Keratinocyte (primary cell): ENCODE data around the gene ARPC1B.

Experiments used
- CTCF ChIP-seq, 3 experiments: IDR thresholded peaks in 1 of 3; conservative IDR thresholded peaks in 1 of 3; optimal IDR thresholded peaks in 1 of 3; 2 replicates in 2 of 3; 3 replicates in 1 of 3; pipeline versions ENCODE3 to v1.5.1; 2011; ENCODE audit warnings: low read length in 3 of 3, mild to moderate bottlenecking in 3 of 3, moderate library complexity in 2 of 3, control low read depth in 1 of 3, inconsistent platforms in 1 of 3; ENCODE audit not compliant: insufficient read depth in 2 of 3; ENCODE audit errors: extremely low read depth in 1 of 3
- EZH2 ChIP-seq: IDR thresholded peaks from one replicate; pipeline ENCODE4 v1.6.1; 2012; ENCODE audit warnings: inconsistent platforms, mild to moderate bottlenecking, low read length, moderate library complexity

DNA sequence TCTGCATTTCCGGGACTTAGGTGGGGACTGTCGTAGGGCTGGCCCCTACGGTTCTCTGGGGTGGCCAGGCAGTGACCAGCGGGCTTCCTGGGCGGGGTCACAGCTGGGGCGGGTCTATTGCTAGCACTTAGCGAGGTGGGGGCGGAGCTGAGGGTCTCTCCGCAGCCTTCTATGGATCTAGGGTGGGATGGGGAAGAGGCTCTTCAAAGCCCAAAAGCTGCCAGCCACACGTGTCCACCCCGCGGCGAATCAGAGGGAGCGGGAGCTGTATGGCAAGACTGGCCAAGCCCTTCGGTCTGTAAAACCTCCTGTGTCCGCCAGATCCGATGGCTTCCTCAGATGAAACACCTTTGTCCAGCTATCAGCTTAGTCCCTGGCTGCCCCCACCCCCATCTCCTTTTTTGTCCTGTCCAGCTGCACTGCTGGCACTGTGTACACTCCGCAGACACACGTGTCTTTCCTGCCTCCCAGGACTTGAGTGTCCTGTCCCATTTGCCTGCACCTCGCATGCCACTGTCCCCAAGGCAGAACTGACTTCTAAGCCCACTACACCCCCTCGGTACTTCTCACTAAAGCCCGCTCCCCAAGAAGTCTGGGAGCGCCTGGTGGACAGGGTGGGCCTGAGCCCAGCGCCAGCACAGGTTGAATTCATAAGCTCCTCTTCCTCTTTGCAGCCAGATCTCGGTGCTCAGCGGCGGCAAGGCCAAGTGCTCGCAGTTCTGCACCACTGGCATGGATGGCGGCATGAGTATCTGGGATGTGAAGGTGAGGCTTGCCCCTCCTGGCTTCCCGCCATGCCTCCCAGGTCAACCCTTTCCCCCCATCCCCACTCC is 19.0 kb downstream of the ARPC1B start:
- TF ChIP-seq CTCF (optimal IDR thresholded peaks at IDR 0.05 in 1 of 3, IDR thresholded peaks at IDR 0.05 in 1 of 3, conservative IDR thresholded peaks at IDR 0.05 in 1 of 3; ENCODE audit: extremely low read depth in 1 of 3, insufficient read depth in 2 of 3, low read length in 3 of 3) (no peak), EZH2 (no peak)
